Measurements from ENCODE around the gene YWHAQ.
A peak's percentile ranks its signal among the peaks of the same experiment; 100 is the strongest.

YWHAQ gene

GRCh38 chr2:9582624-9583023 is 48.2 kb downstream of the YWHAQ start:
- DNase-seq (ENCODE audit: low spot score) = no peak
- TF ChIP-seq CTCF (IDR thresholded peaks at IDR 0.05) = no peak
- H3K4me3 ChIP-seq = no peak overlapping the region
- H3K27ac ChIP-seq = no peak overlapping the region

- DNase-seq (ENCODE audit: low spot score) = no peak
- Histone ChIP-seq H3K27ac (no peak overlapping the region), H3K4me3 (no peak overlapping the region)
- no peak for TF ChIP-seq CTCF (IDR thresholded peaks at IDR 0.05)
Measured at GRCh38 chr2:9578467-9579235, 52.1 kb downstream of the YWHAQ start.

GRCh38 chr2:9574331-9574730 is 56.5 kb downstream of the YWHAQ start:
- Histone ChIP-seq H3K27ac (peak overlapping the region; percentile 70 to 73), H3K4me3 (no peak overlapping the region)
- no peak for DNase-seq (ENCODE audit: low spot score)
- TF ChIP-seq CTCF (IDR thresholded peaks at IDR 0.05) = no peak

GRCh38 chr2:9573840-9574239 is 57.0 kb downstream of the YWHAQ start:
- peak overlapping the region; percentile 70 to 73 for H3K27ac ChIP-seq
- TF ChIP-seq CTCF (IDR thresholded peaks at IDR 0.05) = no peak
- H3K4me3 ChIP-seq = no peak overlapping the region
- DNase-seq (ENCODE audit: low spot score) = no peak

- Histone ChIP-seq H3K4me3 (no peak overlapping the region), H3K27ac (peak overlapping the region; percentile 70 to 73)
- no peak for TF ChIP-seq CTCF (IDR thresholded peaks at IDR 0.05)
- DNase-seq (ENCODE audit: low spot score) = no peak
Measured at GRCh38 chr2:9573013-9573720, 57.6 kb downstream of the YWHAQ start.

- no peak for TF ChIP-seq CTCF (IDR thresholded peaks at IDR 0.05)
- Histone ChIP-seq H3K27ac (no peak overlapping the region), H3K4me3 (no peak overlapping the region)
- DNase-seq (ENCODE audit: low spot score) = no peak
Measured at GRCh38 chr2:9570182-9571060, 60.4 kb downstream of the YWHAQ start.
